Measurements from ENCODE around the gene RASD1.

RASD1 gene

DNA sequence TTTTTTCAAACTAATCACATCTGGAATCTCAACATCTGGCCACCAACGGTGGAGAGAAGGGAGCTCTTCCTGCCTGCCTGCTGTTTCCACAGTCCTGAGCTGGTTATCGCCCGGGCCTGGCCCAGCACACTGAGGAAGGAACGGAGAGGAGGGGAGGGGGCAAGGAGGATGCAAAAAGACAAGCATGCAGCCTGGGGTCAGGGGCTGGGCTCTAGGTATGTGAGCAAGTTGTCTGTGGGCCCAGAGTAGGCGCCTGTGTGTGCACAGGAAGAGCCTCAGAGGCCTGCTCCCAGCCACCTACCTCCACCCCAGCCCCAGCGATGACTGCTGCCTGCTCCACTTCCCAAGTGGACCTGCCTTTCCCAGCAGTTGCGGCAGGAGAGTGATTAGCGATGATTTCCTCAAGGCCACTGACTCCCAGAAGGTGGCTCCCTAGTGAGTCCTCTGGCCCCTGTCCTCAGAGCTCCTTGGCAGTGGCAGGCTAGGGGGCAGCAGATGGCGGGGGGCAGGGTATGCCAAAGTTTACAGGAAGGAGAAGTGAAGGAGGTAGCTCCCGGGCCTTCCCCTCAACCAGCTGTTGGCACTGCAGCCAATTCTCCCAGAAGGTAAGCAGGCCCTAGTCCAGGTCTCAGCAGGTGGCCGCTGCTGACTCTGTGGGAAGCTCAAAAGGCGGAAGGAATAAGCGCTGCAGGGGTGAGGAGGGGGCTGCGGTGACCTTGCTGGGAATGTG, 27.0 kb upstream of the RASD1 start:
- ChIA-PET POLR2A (interaction anchor here (1.0 kb wide), 1 partner anchor 14 kb away, joined by 3 read pairs; no protein-coding TSS in a partner anchor), CTCF (interaction anchor here (0.9 to 1.5 kb wide), 4 partner anchors 10 to 17 kb away, joined by 3 to 7 read pairs (median 4); no protein-coding TSS in a partner anchor)
- no peak for DNase-seq (ENCODE audit: low read depth, low spot score)
- no peak overlapping the region for H3K4me3 ChIP-seq (ENCODE audit: low read depth, low read length)
- TF ChIP-seq CTCF (IDR thresholded peaks at IDR 0.05; ENCODE audit: insufficient read depth, low read length, missing control alignments), result peak; percentile 1

DNA sequence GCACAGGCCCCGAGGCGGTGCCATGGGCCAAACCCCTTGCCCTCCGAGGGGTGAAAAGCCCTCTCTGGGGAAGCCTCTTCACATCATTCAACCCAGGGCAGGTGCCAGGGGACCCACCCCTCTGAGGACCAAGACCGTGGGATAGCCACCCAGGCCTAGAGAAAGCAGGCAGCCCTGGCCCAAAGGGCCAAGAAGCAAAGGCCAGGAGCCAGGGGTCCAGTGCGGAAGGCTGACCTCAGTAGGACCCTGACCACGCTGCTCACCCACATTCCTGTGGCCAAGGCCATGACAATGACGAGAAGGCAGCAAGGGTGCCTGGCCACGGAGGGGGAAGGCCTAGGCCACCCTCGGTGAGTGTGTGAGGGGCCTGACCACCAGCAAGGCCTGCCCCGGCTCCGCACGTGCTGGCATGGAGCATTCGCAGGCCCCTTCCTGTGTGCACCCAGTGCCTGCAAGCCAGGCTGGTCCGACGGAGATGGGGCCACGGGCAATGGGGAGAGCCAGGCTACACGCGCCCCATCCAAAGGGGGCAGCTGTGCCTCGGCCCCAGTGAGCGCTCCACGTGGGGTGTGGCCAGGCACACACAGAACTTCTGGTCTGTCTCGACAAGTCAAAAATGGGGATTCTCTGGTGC, 24.5 kb upstream of the RASD1 start:
- ChIA-PET CTCF (interaction anchor here (1.0 kb wide), 1 partner anchor 93 kb away, joined by 3 read pairs; no protein-coding TSS in a partner anchor), POLR2A (no interaction called here)
- no peak overlapping the region for H3K4me3 ChIP-seq (ENCODE audit: low read depth, low read length)
- no peak for DNase-seq (ENCODE audit: low read depth, low spot score)
- no peak for TF ChIP-seq CTCF (IDR thresholded peaks at IDR 0.05; ENCODE audit: insufficient read depth, low read length, missing control alignments)

GRCh38 chr17:17519886-17520285, 23.7 kb upstream of the RASD1 start:
- no peak overlapping the region for H3K4me3 ChIP-seq (ENCODE audit: low read depth, low read length)
- no peak for TF ChIP-seq CTCF (IDR thresholded peaks at IDR 0.05; ENCODE audit: insufficient read depth, low read length, missing control alignments)
- ChIA-PET POLR2A (no interaction called here), CTCF (interaction anchor here (1.1 kb wide), 1 partner anchor 23 kb away, joined by 4 read pairs; no protein-coding TSS in a partner anchor)
- no peak for DNase-seq (ENCODE audit: low read depth, low spot score)

GRCh38 chr17:17518951-17519350, 22.8 kb upstream of the RASD1 start:
- POLR2A ChIA-PET, result no interaction called here
- DNase-seq (ENCODE audit: low read depth, low spot score), result no peak
- H3K4me3 ChIP-seq (ENCODE audit: low read depth, low read length), result no peak overlapping the region
- CTCF ChIA-PET, result interaction anchor here (1.1 to 1.7 kb wide), 2 partner anchors 22 to 53 kb away, joined by 3 to 9 read pairs; partner anchors contain the start of gene RASD1
- TF ChIP-seq CTCF (IDR thresholded peaks at IDR 0.05; ENCODE audit: insufficient read depth, low read length, missing control alignments), result no peak

GRCh38 chr17:17518014-17518413, 21.8 kb upstream of the RASD1 start:
- CTCF ChIA-PET, result interaction anchor here (1.7 to 4.0 kb wide), 2 partner anchors 21 to 51 kb away, joined by 9 to 22 read pairs; partner anchors contain the start of gene RASD1
- TF ChIP-seq CTCF (IDR thresholded peaks at IDR 0.05; ENCODE audit: insufficient read depth, low read length, missing control alignments), result no peak
- POLR2A ChIA-PET, result no interaction called here

More at GRCh38 chr17:17518014-17518413, 21.8 kb upstream of the RASD1 start:
- no peak for DNase-seq (ENCODE audit: low read depth, low spot score)
- no peak overlapping the region for H3K4me3 ChIP-seq (ENCODE audit: low read depth, low read length)
